Tibial nerve (tissue), 4 donors: ENCODE data around the gene ANKMY2.

Experiments used
- EP300 ChIP-seq, 2 donors: sonication (generic); formaldehyde crosslinking; IDR thresholded peaks; one replicate each; pipeline ENCODE4 v1.6.1; 2017; ENCODE audit warnings: antibody characterized with exemption in 2 of 2, mild to moderate bottlenecking in 1 of 2
- POLR2A ChIP-seq, 2 donors: fragments of 450-650 bp; IDR thresholded peaks; one replicate each; pipeline ENCODE4 v1.6.1; 2017; ENCODE audit warnings: antibody characterized with exemption in 2 of 2, mild to moderate bottlenecking in 2 of 2, moderate library complexity in 2 of 2
- TF ChIP-seq, protein P1 (sequence below), 5 experiments: fragments of 200-600 bp in 3 of 5; fragments of 450-650 bp in 2 of 5; sonication (generic) in 3 of 5; IDR thresholded peaks; one replicate each; pipeline ENCODE4 v1.5.1; 2016 to 2019; ENCODE audit warnings: antibody characterized with exemption in 5 of 5, mild to moderate bottlenecking in 3 of 5, moderate library complexity in 2 of 5

DNA sequence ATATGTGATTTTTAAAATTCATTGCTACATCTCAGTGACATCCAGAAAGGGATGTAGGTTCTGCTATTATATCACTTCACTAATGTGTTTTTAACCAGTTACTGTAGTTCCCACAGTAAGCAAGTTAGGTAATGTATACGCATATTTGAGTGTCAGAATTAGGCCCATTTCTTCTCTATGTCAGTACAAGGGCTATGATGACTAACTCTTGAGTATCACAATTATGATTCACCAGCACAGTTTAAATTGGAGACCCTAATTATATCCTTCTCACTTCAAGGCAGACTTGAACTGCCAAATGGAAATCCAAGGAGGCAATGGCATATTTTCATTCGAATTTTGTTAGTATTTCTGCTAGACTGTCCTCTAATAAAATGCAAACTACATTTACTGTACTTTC is 24.0 kb upstream of the ANKMY2 start:
- no peak for TF ChIP-seq POLR2A (IDR thresholded peaks at IDR 0.05)
- TF ChIP-seq, protein P1, sequence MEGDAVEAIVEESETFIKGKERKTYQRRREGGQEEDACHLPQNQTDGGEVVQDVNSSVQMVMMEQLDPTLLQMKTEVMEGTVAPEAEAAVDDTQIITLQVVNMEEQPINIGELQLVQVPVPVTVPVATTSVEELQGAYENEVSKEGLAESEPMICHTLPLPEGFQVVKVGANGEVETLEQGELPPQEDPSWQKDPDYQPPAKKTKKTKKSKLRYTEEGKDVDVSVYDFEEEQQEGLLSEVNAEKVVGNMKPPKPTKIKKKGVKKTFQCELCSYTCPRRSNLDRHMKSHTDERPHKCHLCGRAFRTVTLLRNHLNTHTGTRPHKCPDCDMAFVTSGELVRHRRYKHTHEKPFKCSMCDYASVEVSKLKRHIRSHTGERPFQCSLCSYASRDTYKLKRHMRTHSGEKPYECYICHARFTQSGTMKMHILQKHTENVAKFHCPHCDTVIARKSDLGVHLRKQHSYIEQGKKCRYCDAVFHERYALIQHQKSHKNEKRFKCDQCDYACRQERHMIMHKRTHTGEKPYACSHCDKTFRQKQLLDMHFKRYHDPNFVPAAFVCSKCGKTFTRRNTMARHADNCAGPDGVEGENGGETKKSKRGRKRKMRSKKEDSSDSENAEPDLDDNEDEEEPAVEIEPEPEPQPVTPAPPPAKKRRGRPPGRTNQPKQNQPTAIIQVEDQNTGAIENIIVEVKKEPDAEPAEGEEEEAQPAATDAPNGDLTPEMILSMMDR (IDR thresholded peaks at IDR 0.05) = no peak
- TF ChIP-seq EP300 (IDR thresholded peaks at IDR 0.05) = no peak
